H1 (cell line): ENCODE data around the gene DCTN5.

ENCODE experiments used
- ATF2 ChIP-seq: IDR thresholded peaks from 2 replicates; pipeline ENCODE4 v1.6.1; 2012; ENCODE audit warnings: low read length, inconsistent platforms
- CEBPB ChIP-seq: IDR thresholded peaks from 2 replicates; pipeline ENCODE4 v1.6.1; 2012; ENCODE audit warnings: low read depth, low read length
- CHD1 ChIP-seq: IDR thresholded peaks from 2 replicates; pipeline ENCODE4 v1.6.1; 2012; ENCODE audit warnings: low read depth, low read length, improper control_type of control experiment
- CREB1 ChIP-seq: IDR thresholded peaks from 2 replicates; pipeline ENCODE4 v1.6.1; 2012; ENCODE audit warnings: inconsistent platforms
- CTCF ChIP-seq, 3 experiments: IDR thresholded peaks; 1 replicate in 2 of 3; 2 replicates in 1 of 3; pipeline versions ENCODE4 v1.5.1 to v1.6.1; 2011; ENCODE audit warnings: low read length in 3 of 3, mild to moderate bottlenecking in 3 of 3, inconsistent platforms in 2 of 3, low read depth in 1 of 3, moderate library complexity in 1 of 3; ENCODE audit not compliant: insufficient read depth in 1 of 3; ENCODE audit errors: control extremely low read depth in 1 of 3
- EGR1 ChIP-seq: IDR thresholded peaks from 2 replicates; pipeline ENCODE4 v1.6.1; 2011; ENCODE audit warnings: low read depth, low read length, borderline replicate concordance
- EZH2 ChIP-seq: fragments of 200-600 bp; sonication (generic); IDR thresholded peaks from 2 replicates; pipeline ENCODE4 v1.7.1; 2012; ENCODE audit warnings: low read depth, mild to moderate bottlenecking, moderate library complexity, low read length, inconsistent platforms; ENCODE audit not compliant: severe bottlenecking
- JUN ChIP-seq: IDR thresholded peaks from 2 replicates; pipeline ENCODE4 v1.6.1; 2011; ENCODE audit warnings: low read depth, mild to moderate bottlenecking, improper control_type of control experiment, low read length
- JUND ChIP-seq: IDR thresholded peaks from 2 replicates; pipeline ENCODE4 v1.6.1; 2011; ENCODE audit warnings: mild to moderate bottlenecking, improper control_type of control experiment, low read length
- POLR2A ChIP-seq, 2 experiments: IDR thresholded peaks; 1 replicate in 1 of 2; 2 replicates in 1 of 2; pipeline ENCODE4 v1.6.1; 2011; ENCODE audit warnings: low read depth in 2 of 2, low read length in 2 of 2, mild to moderate bottlenecking in 2 of 2; ENCODE audit errors: control extremely low read depth in 1 of 2
- SRF ChIP-seq: IDR thresholded peaks from 2 replicates; pipeline ENCODE4 v1.6.1; 2011; ENCODE audit warnings: mild to moderate bottlenecking, low read depth, low read length, moderate library complexity
- TAF1 ChIP-seq: IDR thresholded peaks from 2 replicates; pipeline ENCODE4 v1.6.1; 2011; ENCODE audit warnings: mild to moderate bottlenecking, low read depth, low read length
- TBP ChIP-seq: IDR thresholded peaks from 2 replicates; pipeline ENCODE4 v1.6.1; 2011; ENCODE audit warnings: low read depth, low read length, improper control_type of control experiment

GRCh38 chr16:23629516-23629915 is 11.8 kb upstream of the DCTN5 start:
- no peak for TF ChIP-seq TAF1
- no peak for TF ChIP-seq CTCF (IDR thresholded peaks at IDR 0.05; ENCODE audit: control extremely low read depth in 1 of 3, insufficient read depth in 1 of 3, low read depth in 1 of 3, low read length in 3 of 3)
- TF ChIP-seq CHD1: no peak
- no peak for TF ChIP-seq EGR1
- TF ChIP-seq JUN: no peak
- no peak for TF ChIP-seq POLR2A (IDR thresholded peaks at IDR 0.05; ENCODE audit: control extremely low read depth in 1 of 2, low read depth in 2 of 2, low read length in 2 of 2)
- no peak for TF ChIP-seq JUND
- TF ChIP-seq TBP: no peak
- no peak for TF ChIP-seq ATF2
- no peak for TF ChIP-seq CREB1
- no peak for TF ChIP-seq EZH2
- TF ChIP-seq CEBPB: no peak
- TF ChIP-seq SRF: no peak
